ENCODE measurements around the gene CFAP100. TPM values are rescaled to one million over a fixed set of nuclear protein-coding genes. Genes with fewer than 3 reads are reported as not detected.

Gene CFAP100
- total RNA-seq, 1 experiment from 2014 or later: not detected

DNA sequence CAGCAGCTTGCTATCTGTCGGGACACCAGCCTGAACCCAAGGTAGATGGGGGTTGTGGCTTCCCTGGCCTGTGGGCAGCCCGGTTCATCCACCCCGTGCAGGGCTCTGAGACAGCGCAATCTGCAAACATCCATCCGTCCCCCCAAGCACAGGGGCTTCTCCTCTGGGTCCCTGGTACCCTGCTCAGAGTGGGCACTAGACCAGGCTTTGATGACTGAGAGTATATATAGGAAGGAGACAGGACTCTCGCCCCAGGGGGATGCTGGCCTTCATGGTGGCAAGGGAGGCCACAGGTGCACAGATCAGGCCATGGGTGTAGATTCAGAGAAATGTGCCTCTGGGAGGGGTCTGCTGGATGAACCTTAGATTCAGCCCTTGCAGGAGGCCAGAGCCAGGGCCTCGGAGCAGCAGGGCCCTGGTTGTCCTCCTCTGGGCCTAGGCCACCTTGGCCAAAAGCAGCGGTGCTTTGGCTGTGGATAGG lies 40.3 kb downstream of the CFAP100 start:
- no peak overlapping the region for H2AFZ ChIP-seq (ENCODE audit: low read depth, low read length, poor library complexity, severe bottlenecking)
- TF ChIP-seq TCF7L2 (IDR thresholded peaks at IDR 0.05; ENCODE audit: borderline replicate concordance, extremely low read depth, insufficient read depth, insufficient read length) (no peak), SIN3A (IDR thresholded peaks at IDR 0.05; ENCODE audit: low read depth) (no peak), EZH2phosphoT487 (IDR thresholded peaks at IDR 0.05; ENCODE audit: borderline replicate concordance) (no peak), POLR2AphosphoS5 (IDR thresholded peaks at IDR 0.05; ENCODE audit: low read depth, low read length) (no peak), ZFX (IDR thresholded peaks at IDR 0.05) (no peak), FOSL1 (IDR thresholded peaks at IDR 0.05; ENCODE audit: low read depth) (no peak), ELF1 (IDR thresholded peaks at IDR 0.05; ENCODE audit: borderline replicate concordance, low read depth) (no peak), CBX3 (IDR thresholded peaks at IDR 0.05; ENCODE audit: low read depth) (no peak), YY1 (IDR thresholded peaks at IDR 0.05; ENCODE audit: extremely low read depth, insufficient replicate concordance, low read depth, low read length) (no peak), CEBPB (IDR thresholded peaks at IDR 0.05; ENCODE audit: low read depth) (no peak), EZH2 (IDR thresholded peaks at IDR 0.05) (no peak), POLR2A (IDR thresholded peaks at IDR 0.05; ENCODE audit: borderline replicate concordance, extremely low read depth, insufficient read depth, insufficient read length) (no peak)
- TF ChIP-seq, protein P1, sequence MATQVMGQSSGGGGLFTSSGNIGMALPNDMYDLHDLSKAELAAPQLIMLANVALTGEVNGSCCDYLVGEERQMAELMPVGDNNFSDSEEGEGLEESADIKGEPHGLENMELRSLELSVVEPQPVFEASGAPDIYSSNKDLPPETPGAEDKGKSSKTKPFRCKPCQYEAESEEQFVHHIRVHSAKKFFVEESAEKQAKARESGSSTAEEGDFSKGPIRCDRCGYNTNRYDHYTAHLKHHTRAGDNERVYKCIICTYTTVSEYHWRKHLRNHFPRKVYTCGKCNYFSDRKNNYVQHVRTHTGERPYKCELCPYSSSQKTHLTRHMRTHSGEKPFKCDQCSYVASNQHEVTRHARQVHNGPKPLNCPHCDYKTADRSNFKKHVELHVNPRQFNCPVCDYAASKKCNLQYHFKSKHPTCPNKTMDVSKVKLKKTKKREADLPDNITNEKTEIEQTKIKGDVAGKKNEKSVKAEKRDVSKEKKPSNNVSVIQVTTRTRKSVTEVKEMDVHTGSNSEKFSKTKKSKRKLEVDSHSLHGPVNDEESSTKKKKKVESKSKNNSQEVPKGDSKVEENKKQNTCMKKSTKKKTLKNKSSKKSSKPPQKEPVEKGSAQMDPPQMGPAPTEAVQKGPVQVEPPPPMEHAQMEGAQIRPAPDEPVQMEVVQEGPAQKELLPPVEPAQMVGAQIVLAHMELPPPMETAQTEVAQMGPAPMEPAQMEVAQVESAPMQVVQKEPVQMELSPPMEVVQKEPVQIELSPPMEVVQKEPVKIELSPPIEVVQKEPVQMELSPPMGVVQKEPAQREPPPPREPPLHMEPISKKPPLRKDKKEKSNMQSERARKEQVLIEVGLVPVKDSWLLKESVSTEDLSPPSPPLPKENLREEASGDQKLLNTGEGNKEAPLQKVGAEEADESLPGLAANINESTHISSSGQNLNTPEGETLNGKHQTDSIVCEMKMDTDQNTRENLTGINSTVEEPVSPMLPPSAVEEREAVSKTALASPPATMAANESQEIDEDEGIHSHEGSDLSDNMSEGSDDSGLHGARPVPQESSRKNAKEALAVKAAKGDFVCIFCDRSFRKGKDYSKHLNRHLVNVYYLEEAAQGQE (IDR thresholded peaks at IDR 0.05; ENCODE audit: low read depth): no peak
- TF ChIP-seq, protein P2, sequence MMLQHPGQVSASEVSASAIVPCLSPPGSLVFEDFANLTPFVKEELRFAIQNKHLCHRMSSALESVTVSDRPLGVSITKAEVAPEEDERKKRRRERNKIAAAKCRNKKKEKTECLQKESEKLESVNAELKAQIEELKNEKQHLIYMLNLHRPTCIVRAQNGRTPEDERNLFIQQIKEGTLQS (IDR thresholded peaks at IDR 0.05): no peak
- TF ChIP-seq, protein P3, sequence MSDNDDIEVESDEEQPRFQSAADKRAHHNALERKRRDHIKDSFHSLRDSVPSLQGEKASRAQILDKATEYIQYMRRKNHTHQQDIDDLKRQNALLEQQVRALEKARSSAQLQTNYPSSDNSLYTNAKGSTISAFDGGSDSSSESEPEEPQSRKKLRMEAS (IDR thresholded peaks at IDR 0.05): no peak
- TF ChIP-seq, protein P4, sequence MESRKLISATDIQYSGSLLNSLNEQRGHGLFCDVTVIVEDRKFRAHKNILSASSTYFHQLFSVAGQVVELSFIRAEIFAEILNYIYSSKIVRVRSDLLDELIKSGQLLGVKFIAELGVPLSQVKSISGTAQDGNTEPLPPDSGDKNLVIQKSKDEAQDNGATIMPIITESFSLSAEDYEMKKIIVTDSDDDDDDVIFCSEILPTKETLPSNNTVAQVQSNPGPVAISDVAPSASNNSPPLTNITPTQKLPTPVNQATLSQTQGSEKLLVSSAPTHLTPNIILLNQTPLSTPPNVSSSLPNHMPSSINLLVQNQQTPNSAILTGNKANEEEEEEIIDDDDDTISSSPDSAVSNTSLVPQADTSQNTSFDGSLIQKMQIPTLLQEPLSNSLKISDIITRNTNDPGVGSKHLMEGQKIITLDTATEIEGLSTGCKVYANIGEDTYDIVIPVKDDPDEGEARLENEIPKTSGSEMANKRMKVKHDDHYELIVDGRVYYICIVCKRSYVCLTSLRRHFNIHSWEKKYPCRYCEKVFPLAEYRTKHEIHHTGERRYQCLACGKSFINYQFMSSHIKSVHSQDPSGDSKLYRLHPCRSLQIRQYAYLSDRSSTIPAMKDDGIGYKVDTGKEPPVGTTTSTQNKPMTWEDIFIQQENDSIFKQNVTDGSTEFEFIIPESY (IDR thresholded peaks at IDR 0.05; ENCODE audit: extremely low read depth, insufficient replicate concordance, low read length): no peak
- RAD21 ChIA-PET (ENCODE audit: low non-redundant PET in 1 of 2, low total read pairs in 2 of 2, uncharacterized antibody in 2 of 2, unreplicated experiment in 2 of 2): no interaction called here
- intact Hi-C loops (cut with micrococcal nuclease): no loop called here
- no peaks in the 10 kb centered on the region for H3K79me2 ChIP-seq (ENCODE audit: insufficient read depth, low read length)
- DNase-seq (ENCODE audit: low read depth, low spot score) (no peak), ATAC-seq (no peak)
- CTCF ChIA-PET: no interaction called here
- no peaks in the 10 kb centered on the region for H3K27me3 ChIP-seq (ENCODE audit: insufficient read depth, low read length)
- H3K9me3 ChIP-seq (ENCODE audit: control insufficient read depth in 1 of 2, insufficient read depth in 1 of 2, low read depth in 1 of 2, low read length in 2 of 2): no peaks in the 10 kb centered on the region
- peaks cover 0 to 7% of the 10 kb centered on the region in 2 experiments; a peak in 1 of 4 replicates for H3K4me1 ChIP-seq (ENCODE audit: control insufficient read depth in 1 of 2, insufficient read depth in 2 of 2, low read length in 2 of 2)
- H4K20me1 ChIP-seq (ENCODE audit: insufficient read depth): no peaks in the 10 kb centered on the region
- no TSS peak for BruUV-seq (replicated peaks)
- H3K36me3 ChIP-seq (ENCODE audit: control insufficient read depth in 1 of 2, insufficient read depth in 2 of 2, low read length in 2 of 2): peaks cover 0 to 5% of the 10 kb centered on the region in 2 experiments; a peak in 2 of 4 replicates
- no peak overlapping the region for H3K4me3 ChIP-seq (replicated peaks in 1 of 2; ENCODE audit: low read depth in 1 of 2, low read length in 2 of 2)
- POLR2A ChIA-PET: no interaction called here
- no peak overlapping the region for H3K4me2 ChIP-seq (ENCODE audit: low read length)
- H3K9ac ChIP-seq (ENCODE audit: low read length): no peak overlapping the region
- no peak overlapping the region for H3K27ac ChIP-seq (ENCODE audit: low read depth, low read length)
- H3K9me2 ChIP-seq (ENCODE audit: insufficient read depth): no peaks in the 10 kb centered on the region
